K562 (cell line): ENCODE data around the gene ZBTB20. TPM values are rescaled to one million over a fixed set of nuclear protein-coding genes. Genes with fewer than 3 reads are reported as not detected.

Experiments used
- ATAC-seq: fragments of 200-7000 bp; cut with Tn5 transposase; 3 replicates; pipeline ENCODE4 v1.9.1; 2020; ENCODE audit warnings: moderate library complexity
- BruUV-seq: library from RNA; stranded (reverse); fragments of 400-500 nt; replicated peaks from 2 replicates; lab custom pipeline; 2021; lab: Mats Ljungman, UMichigan
- CTCF ChIA-PET: fragments of 300-600 bp; formaldehyde crosslinking; extraction: SDS; loops from one replicate; lab custom pipeline; 2021; ENCODE audit warnings: low intra/inter-chr PET ratio; lab: Yijun Ruan, JAX
- POLR2A ChIA-PET: fragments of 300-600, 350-650 bp; sonication (Branson Sonifier 250); formaldehyde crosslinking; extraction: SDS; loops from one replicate; lab custom pipeline; 2021; ENCODE audit warnings: antibody characterized with exemption, inconsistent platforms; lab: Yijun Ruan, JAX
- DNase-seq, 4 experiments: peaks; one replicate each; pipeline versions ENCODE4 v3.0.0 to v3.0.0-alpha.2; 2011 to 2018; ENCODE audit warnings: low spot score in 3 of 4, mixed read lengths in 3 of 4; ENCODE audit errors: extremely low read depth in 1 of 4
- FAIRE-seq: peaks from 2 replicates; lab custom pipeline; 2011; peaks lifted over from hg19 to GRCh38; lab: Jason Lieb, UNC
- H2AFZ ChIP-seq: 2 replicates; pipeline ENCODE4 v1.6.0; 2011; ENCODE audit warnings: low read depth, low read length, control low read depth, inconsistent platforms
- H3K27ac ChIP-seq: fragments of 200-600 bp; 3 replicates; pipeline ENCODE4 v1.8.0; 2011; ENCODE audit warnings: low read depth, mild to moderate bottlenecking, control low read depth, inconsistent platforms, low read length, moderate library complexity, mixed read lengths; ENCODE audit errors: extremely low read depth
- H3K27me3 ChIP-seq, 2 experiments: fragments of 300-600 bp in 1 of 2; 2 replicates in 1 of 2; 3 replicates in 1 of 2; pipeline versions ENCODE4 v1.6.0 to v1.8.0; 2011; ENCODE audit warnings: inconsistent platforms in 2 of 2, low read length in 2 of 2, mild to moderate bottlenecking in 1 of 2, mixed read lengths in 1 of 2, moderate library complexity in 1 of 2; ENCODE audit not compliant: control insufficient read depth in 2 of 2, insufficient read depth in 2 of 2
- H3K36me3 ChIP-seq: fragments of 300-600 bp; 3 replicates; pipeline ENCODE4 v1.8.0; 2011; ENCODE audit warnings: mild to moderate bottlenecking, low read length, inconsistent platforms; ENCODE audit not compliant: control insufficient read depth, insufficient read depth
- H3K4me1 ChIP-seq, 2 experiments: fragments of 200-600 bp in 1 of 2; replicated peaks in 1 of 2; 2 replicates in 1 of 2; 3 replicates in 1 of 2; pipeline versions ENCODE4 v1.5.1 to v1.8.0; 2011; ENCODE audit warnings: inconsistent platforms in 2 of 2, low read length in 2 of 2, mild to moderate bottlenecking in 1 of 2, mixed read lengths in 1 of 2, moderate library complexity in 1 of 2; ENCODE audit not compliant: control insufficient read depth in 2 of 2, insufficient read depth in 2 of 2
- H3K4me2 ChIP-seq: 2 replicates; pipeline ENCODE4 v1.6.1; 2011; ENCODE audit warnings: low read length, control low read depth, inconsistent platforms, mixed read lengths; ENCODE audit not compliant: insufficient read depth
- H3K4me3 ChIP-seq: fragments of 200-600 bp; sonication (generic), shearing (Covaris generic); 2 replicates; pipeline ENCODE4 v1.5.1; 2016; ENCODE audit warnings: control low read depth, inconsistent platforms
- H3K79me2 ChIP-seq: fragments of 200-600 bp; 3 replicates; pipeline ENCODE4 v1.8.0; 2011; ENCODE audit warnings: low read length, inconsistent platforms; ENCODE audit not compliant: control insufficient read depth, insufficient read depth
- H3K9ac ChIP-seq, 2 experiments: 2 replicates each; pipeline versions ENCODE4 v1.6.0 to v1.6.1; 2011; ENCODE audit warnings: low read depth in 2 of 2, low read length in 2 of 2, control low read depth in 1 of 2, inconsistent platforms in 1 of 2, mild to moderate bottlenecking in 1 of 2, mixed read lengths in 1 of 2; ENCODE audit not compliant: insufficient read depth in 1 of 2
- H3K9me1 ChIP-seq: one replicate; pipeline ENCODE4 v1.6.0; 2011; ENCODE audit warnings: inconsistent platforms, mild to moderate bottlenecking, low read length, moderate library complexity; ENCODE audit not compliant: control insufficient read depth, insufficient read depth
- H3K9me3 ChIP-seq: replicated peaks from 2 replicates; pipeline ENCODE4 v1.5.1; 2011; ENCODE audit warnings: low read depth, low read length, inconsistent platforms; ENCODE audit not compliant: control insufficient read depth, insufficient read depth
- H4K20me1 ChIP-seq: replicated peaks from 2 replicates; pipeline ENCODE4 v1.6.1; 2011; ENCODE audit warnings: low read length, inconsistent platforms, mixed read lengths; ENCODE audit not compliant: control insufficient read depth, insufficient read depth
- ARNT ChIP-seq, 2 experiments: fragments of 450-650 bp; IDR thresholded peaks; 2 replicates each; pipeline ENCODE4 v1.6.1; 2016; ENCODE audit warnings: mild to moderate bottlenecking in 1 of 2
- CCNT2 ChIP-seq: IDR thresholded peaks from 2 replicates; pipeline ENCODE4 v1.6.1; 2011; ENCODE audit warnings: borderline replicate concordance, low read depth, mild to moderate bottlenecking, moderate library complexity, mixed read lengths, low read length; ENCODE audit not compliant: insufficient read length; ENCODE audit errors: extremely low read depth
- CHAMP1 ChIP-seq: fragments of 450-650 bp; IDR thresholded peaks from 2 replicates; pipeline ENCODE4 v1.6.1; 2016; ENCODE audit warnings: mild to moderate bottlenecking
- CREM ChIP-seq: IDR thresholded peaks from 2 replicates; pipeline ENCODE4 v1.6.1; 2014; ENCODE audit warnings: antibody characterized with exemption, low read depth
- DACH1 ChIP-seq: fragments of 450-650 bp; IDR thresholded peaks from 2 replicates; pipeline ENCODE4 v1.6.1; 2018; ENCODE audit not compliant: partially characterized antibody
- DNMT1 ChIP-seq: fragments of 450-650 bp; IDR thresholded peaks from 2 replicates; pipeline ENCODE4 v1.6.1; 2016; ENCODE audit warnings: antibody characterized with exemption, mild to moderate bottlenecking
- ETV5 ChIP-seq: sonication (generic); formaldehyde crosslinking; IDR thresholded peaks from 2 replicates; pipeline ENCODE4 v1.4.0; 2020; ENCODE audit warnings: low read depth, mild to moderate bottlenecking, missing genetic modification reagents
- IRF9 ChIP-seq: fragments of 450-650 bp; IDR thresholded peaks from 2 replicates; pipeline ENCODE4 v1.6.1; 2016; ENCODE audit warnings: missing biosample characterization, missing genetic modification characterization
- KHSRP ChIP-seq: fragments of 450-650 bp; IDR thresholded peaks from 2 replicates; pipeline ENCODE4 v1.6.1; 2017
- MTA1 ChIP-seq: fragments of 450-650 bp; IDR thresholded peaks from 2 replicates; pipeline ENCODE4 v1.6.1; 2017; ENCODE audit warnings: borderline replicate concordance
- RB1 ChIP-seq: fragments of 450-650 bp; IDR thresholded peaks from 2 replicates; pipeline ENCODE4 v1.6.1; 2017; ENCODE audit warnings: low read depth, mild to moderate bottlenecking
- SMC3 ChIP-seq: conservative IDR thresholded peaks from 2 replicates; pipeline ENCODE4 v1.6.1; 2011; ENCODE audit warnings: low read depth, low read length, improper control_type of control experiment; ENCODE audit not compliant: insufficient read depth
- STAT5A ChIP-seq: IDR thresholded peaks from 2 replicates; pipeline ENCODE4 v1.6.1; 2012; ENCODE audit warnings: low read length, inconsistent platforms, borderline replicate concordance
- ZFPM2 ChIP-seq: fragments of 250-450 bp; sonication (Bioruptor Pico); IDR thresholded peaks from 2 replicates; pipeline ENCODE4 v1.5.1; 2022; ENCODE audit warnings: mild to moderate bottlenecking
- ZHX1 ChIP-seq: fragments of 150-350 bp; conservative IDR thresholded peaks from 2 replicates; pipeline ENCODE4 v1.6.1; 2014; ENCODE audit warnings: low read length
- ZNF217 ChIP-seq: sonication (generic); formaldehyde crosslinking; IDR thresholded peaks from 2 replicates; pipeline ENCODE4 v1.8.0; 2022; ENCODE audit warnings: mild to moderate bottlenecking, missing genetic modification reagents
- ZNF41 ChIP-seq: fragments of 250-450 bp; sonication (Bioruptor Pico); conservative IDR thresholded peaks from 2 replicates; pipeline ENCODE4 v1.4.0; 2020; ENCODE audit warnings: mild to moderate bottlenecking
- ZNF561 ChIP-seq: fragments of 450-650 bp; formaldehyde crosslinking; conservative IDR thresholded peaks from 2 replicates; pipeline ENCODE4 v1.4.0; 2020; ENCODE audit warnings: mild to moderate bottlenecking, moderate library complexity
- WGBS: fragments of 100-300 bp; shearing (Covaris generic); methylation state at CpG from one replicate; pipeline ENCODE4 v1.1.6; 2016; ENCODE audit warnings: low coverage, mixed read lengths; ENCODE audit not compliant: insufficient coverage; ENCODE audit errors: missing lambda C conversion rate; 5-methylcytosine and 5-hydroxymethylcytosine counted together
- in situ Hi-C: fragments of 300-500 bp; cut with MboI; formaldehyde crosslinking; loops from 4 replicates; pipeline ENCODE4 v1.15.0; 2018; ENCODE audit warnings: inconsistent platforms, mixed read lengths
- intact Hi-C: fragments of 100-400 bp; cut with micrococcal nuclease; formaldehyde crosslinking; loops from 2 replicates; pipeline ENCODE4 v1.14.2; 2022
- polyA plus RNA-seq, 8 experiments: library from polyadenylated mRNA; depleted of rRNA in 4 of 8; stranded (reverse) in 5 of 8; unstranded in 3 of 8; fragments of >200 nt; fragmentation: Nextera tagmentation in 2 of 8; fragmentation: Illumina TruSeq in 1 of 8; extraction: Ambion mirVana in 2 of 8; extraction: Trizol in 1 of 8; gene quantifications; 2 replicates each; pipeline versions ENCODE4 v1.2.1 to v1.2.3, GENCODE V29; 2011 to 2014; ENCODE audit warnings: inconsistent platforms in 1 of 8, missing spikeins in 1 of 8
- total RNA-seq, 7 experiments: library from RNA; depleted of rRNA in 6 of 7; stranded (reverse); fragments of >200 nt in 6 of 7; fragmentation: Illumina TruSeq in 2 of 7; extraction: Trizol in 2 of 7; gene quantifications; 2 replicates each; pipeline versions ENCODE4 v1.2.1 to v1.2.3, GENCODE V29; 2011 to 2021; ENCODE audit warnings: low replicate concordance in 1 of 7

The ZBTB20 gene
- total and polyA plus RNA-seq, 9 of the 15 experiments (the other 6 are each of a cell fraction or from before 2014, with no cell fraction given): 0.17 to 1.7 (median 0.45) TPM

GRCh38 chr3:114453361-114453780 lies 693.7 kb downstream of the ZBTB20 start:
- no peak overlapping the region for H3K4me2 ChIP-seq
- H3K79me2 ChIP-seq: no peaks in the 10 kb centered on the region
- BruUV-seq: no TSS peak
- H3K9me1 ChIP-seq: no peaks in the 10 kb centered on the region
- no peak overlapping the region for H3K27ac ChIP-seq
- H3K9ac ChIP-seq: no peak overlapping the region
- H3K4me3 ChIP-seq: no peak overlapping the region
- H3K27me3 ChIP-seq: no peaks in the 10 kb centered on the region
- no peaks in the 10 kb centered on the region for H3K9me3 ChIP-seq
- in situ Hi-C loops: no loop called here
- ATAC-seq (no peak), FAIRE-seq (no peak), DNase-seq (no peak)
- no peak overlapping the region for H2AFZ ChIP-seq
- ChIA-PET CTCF (no interaction called here), POLR2A (no interaction called here)
- no peaks in the 10 kb centered on the region for H4K20me1 ChIP-seq
- 0% methylated on average over 2 of the region's 2 CpGs for WGBS
- H3K36me3 ChIP-seq: no peaks in the 10 kb centered on the region
- intact Hi-C loops: no loop called here
- H3K4me1 ChIP-seq: no peaks in the 10 kb centered on the region
- TF ChIP-seq ZNF41 (CRISPR knock-in tag): no peak
- TF ChIP-seq ETV5 (CRISPR knock-in tag): no peak
- TF ChIP-seq CCNT2: no peak
- TF ChIP-seq CHAMP1: no peak
- TF ChIP-seq SMC3: no peak
- no peak for TF ChIP-seq IRF9 (tag)
- TF ChIP-seq RB1: no peak
- TF ChIP-seq ZNF217 (CRISPR knock-in tag): no peak
- no peak for TF ChIP-seq CREM
- no peak for TF ChIP-seq ZNF561 (CRISPR knock-in tag)
- no peak for TF ChIP-seq STAT5A
- no peak for TF ChIP-seq DACH1
- no peak for TF ChIP-seq KHSRP
- no peak for TF ChIP-seq ZFPM2
- TF ChIP-seq DNMT1: no peak
- no peak for TF ChIP-seq MTA1
- no peak for TF ChIP-seq ZHX1
- TF ChIP-seq ARNT (IDR thresholded peaks at IDR 0.05): no peak
